BLaER1 (cell line): ENCODE measurements around the gene ESX1.

Experiments used
- H3K27ac ChIP-seq: shearing (Covaris generic); formaldehyde crosslinking; 2 replicates; pipeline ENCODE4 v1.8.1; 2022
- H3K27me3 ChIP-seq: shearing (Covaris generic); formaldehyde crosslinking; 2 replicates; pipeline ENCODE4 v1.8.1; 2022
- H3K36me3 ChIP-seq: shearing (Covaris generic); formaldehyde crosslinking; 2 replicates; pipeline ENCODE4 v1.8.1; 2022
- H3K4me1 ChIP-seq: shearing (Covaris generic); formaldehyde crosslinking; 2 replicates; pipeline ENCODE4 v1.8.1; 2022
- H3K4me2 ChIP-seq: shearing (Covaris generic); formaldehyde crosslinking; 2 replicates; pipeline ENCODE4 v1.8.1; 2022
- H3K4me3 ChIP-seq: shearing (Covaris generic); formaldehyde crosslinking; 2 replicates; pipeline ENCODE4 v1.8.1; 2022
- H3K9ac ChIP-seq: shearing (Covaris generic); formaldehyde crosslinking; 2 replicates; pipeline ENCODE4 v1.8.1; 2022
- H3K9me3 ChIP-seq: shearing (Covaris generic); formaldehyde crosslinking; 2 replicates; pipeline ENCODE4 v1.8.1; 2022
- H4K20me1 ChIP-seq: shearing (Covaris generic); formaldehyde crosslinking; 2 replicates; pipeline ENCODE4 v1.8.1; 2022
- Cebpa-rat ChIP-seq: shearing (Covaris generic); IDR thresholded peaks from 2 replicates; pipeline ENCODE4 v1.8.1; 2022

ESX1 gene

DNA sequence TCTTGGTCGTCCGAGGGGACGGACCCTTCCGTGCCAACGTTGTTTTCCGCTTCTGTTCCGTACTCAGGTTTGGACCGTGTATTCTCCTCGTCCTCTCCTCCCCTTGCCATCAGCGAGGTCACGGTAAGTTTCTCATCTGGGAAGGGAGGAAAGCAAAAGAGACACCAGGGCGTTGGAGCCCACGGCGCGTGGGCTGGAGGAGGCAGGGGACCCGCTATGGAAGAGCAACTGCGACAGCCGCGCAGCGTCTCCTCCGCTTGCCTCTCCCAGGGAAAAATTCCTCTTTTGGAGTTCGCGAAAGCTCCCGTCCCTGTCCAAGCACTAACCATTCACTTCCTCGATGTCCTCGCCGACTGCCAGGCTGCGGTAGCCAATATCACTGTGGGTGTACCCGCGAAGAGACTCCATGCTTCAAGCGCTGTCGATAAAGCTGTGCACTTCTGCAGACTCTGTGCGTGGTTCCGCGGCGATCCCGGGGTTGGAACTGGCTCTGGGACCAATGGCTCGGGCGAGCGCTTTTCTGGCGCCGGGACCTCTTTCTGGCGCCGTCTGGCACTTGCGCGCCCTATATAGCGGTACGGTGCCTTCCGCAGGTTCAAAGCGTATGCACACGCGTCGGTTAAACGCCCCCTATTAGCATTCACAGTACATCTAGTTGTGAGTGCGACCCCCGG lies at the start of gene ESX1:
Gene ESX1, minus strand, starts transcription at position 492 of the 674 bp plus-strand sequence. Its CDS starts 84 bp downstream, at position 408.
- H3K4me1 ChIP-seq, result no peaks in the 10 kb centered on the region
- peaks cover 26% of the 10 kb centered on the region for H3K9me3 ChIP-seq
- no peak within 1 kb of the TSS for H3K27ac ChIP-seq
- no peak for TF ChIP-seq Cebpa-rat
- H4K20me1 ChIP-seq, result no peaks in the 10 kb centered on the region
- no peak within 1 kb of the TSS for H3K9ac ChIP-seq
- peaks cover 36% of the 10 kb centered on the region for H3K27me3 ChIP-seq
- H3K36me3 ChIP-seq, result no peaks in the 10 kb centered on the region
- no peak within 1 kb of the TSS for H3K4me2 ChIP-seq
- peak within 1 kb of the TSS; percentile 46 for H3K4me3 ChIP-seq

DNA sequence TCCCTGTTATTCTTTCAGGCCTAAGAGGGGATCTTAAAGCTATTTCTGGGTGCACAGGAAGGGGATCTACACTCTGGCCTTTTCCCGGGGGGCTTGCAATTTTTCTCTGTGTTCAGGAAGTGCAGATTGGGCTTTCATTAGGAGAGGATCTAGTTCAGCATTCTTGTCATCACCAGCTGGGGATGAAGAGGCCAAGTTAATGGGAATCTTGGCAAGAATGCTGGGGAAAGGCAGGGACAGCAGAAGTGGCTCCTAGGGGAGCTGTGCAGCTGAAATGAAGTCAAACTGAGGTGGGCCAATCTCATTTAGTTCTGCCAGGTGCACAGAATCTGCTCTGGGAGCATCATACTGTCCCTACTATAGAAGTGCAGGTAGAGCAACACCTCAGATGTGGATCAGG lies 40.9 kb upstream of the ESX1 start:
- Histone ChIP-seq H3K36me3 (no peaks in the 10 kb centered on the region), H3K9ac (no peak overlapping the region), H3K4me1 (peaks cover 5% of the 10 kb centered on the region), H4K20me1 (no peaks in the 10 kb centered on the region), H3K4me3 (no peak overlapping the region), H3K9me3 (no peaks in the 10 kb centered on the region), H3K27me3 (no peaks in the 10 kb centered on the region), H3K4me2 (peak overlapping the region; percentile 18; the same call in 1 of the 2 replicates), H3K27ac (no peak overlapping the region)
- TF ChIP-seq Cebpa-rat, result no peak

DNA sequence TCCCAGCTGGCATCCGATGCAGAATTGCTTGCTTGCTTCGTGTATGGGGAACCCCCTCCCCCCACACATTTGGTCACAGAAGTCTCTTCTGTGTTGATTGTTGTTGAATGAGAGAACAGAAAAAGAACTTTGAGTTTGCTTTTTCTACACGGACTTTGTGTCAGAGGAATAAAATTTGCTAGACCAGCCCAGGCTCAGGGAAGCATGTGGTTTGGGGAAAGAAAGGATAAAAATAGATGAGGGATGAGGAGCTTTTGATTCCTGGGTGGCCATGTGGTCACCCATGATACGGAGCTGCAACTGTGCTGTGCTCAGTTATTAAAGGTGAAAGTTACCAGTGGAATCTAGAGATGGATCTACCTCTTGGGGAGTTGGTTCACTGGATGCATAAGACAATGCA lies 34.2 kb upstream of the ESX1 start:
- Histone ChIP-seq H3K4me2 (no peak overlapping the region), H3K4me1 (no peaks in the 10 kb centered on the region), H3K36me3 (no peaks in the 10 kb centered on the region), H3K9ac (no peak overlapping the region), H3K27ac (no peak overlapping the region), H4K20me1 (no peaks in the 10 kb centered on the region), H3K27me3 (no peaks in the 10 kb centered on the region), H3K9me3 (no peaks in the 10 kb centered on the region), H3K4me3 (no peak overlapping the region)
- TF ChIP-seq Cebpa-rat, result no peak

DNA sequence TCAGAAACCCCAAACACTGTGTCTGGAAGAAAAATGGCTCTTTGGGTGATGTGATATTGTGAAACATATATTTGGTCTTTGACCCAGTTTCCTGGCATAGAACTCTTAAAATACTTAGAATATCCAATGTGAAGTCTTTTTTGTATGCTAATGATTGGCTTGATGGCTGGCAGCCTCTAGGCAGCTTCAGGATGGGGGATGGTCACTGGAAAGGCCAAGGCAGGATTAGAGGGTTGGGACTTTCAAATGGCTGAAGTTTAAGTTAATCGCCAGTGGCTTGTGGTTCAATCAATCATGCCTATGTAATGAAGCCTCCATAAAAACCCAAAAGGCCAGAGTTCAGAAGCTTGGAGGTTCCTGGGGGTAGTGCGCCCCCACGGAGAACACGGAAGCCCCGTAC lies 33.5 kb upstream of the ESX1 start:
- no peak overlapping the region for H3K9ac ChIP-seq
- H4K20me1 ChIP-seq, result no peaks in the 10 kb centered on the region
- no peak overlapping the region for H3K4me3 ChIP-seq
- H3K27me3 ChIP-seq, result no peaks in the 10 kb centered on the region
- TF ChIP-seq Cebpa-rat, result no peak
- H3K4me1 ChIP-seq, result no peaks in the 10 kb centered on the region
- H3K4me2 ChIP-seq, result no peak overlapping the region
- no peak overlapping the region for H3K27ac ChIP-seq
- H3K9me3 ChIP-seq, result no peaks in the 10 kb centered on the region
- no peaks in the 10 kb centered on the region for H3K36me3 ChIP-seq

DNA sequence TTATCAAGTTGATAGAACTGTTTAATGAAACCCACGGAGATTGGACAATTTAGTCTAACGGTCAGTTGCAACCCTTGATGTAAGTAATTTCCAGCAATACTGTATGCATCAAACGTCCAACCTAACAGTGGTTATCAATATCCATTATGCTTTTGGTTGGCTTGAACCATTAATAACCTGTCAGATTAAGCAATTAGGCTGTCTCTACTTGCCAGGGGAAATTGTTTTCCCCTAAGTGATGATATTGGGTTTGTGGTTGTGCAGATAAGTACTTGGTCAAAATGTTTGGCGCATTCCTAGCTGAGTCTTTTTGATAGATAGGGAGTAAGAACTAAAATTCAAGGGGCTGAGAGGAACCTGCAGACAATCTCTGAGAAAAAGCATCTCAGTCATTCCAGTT lies 30.5 kb upstream of the ESX1 start:
- Histone ChIP-seq H3K9me3 (no peaks in the 10 kb centered on the region), H3K36me3 (no peaks in the 10 kb centered on the region), H4K20me1 (no peaks in the 10 kb centered on the region), H3K27ac (no peak overlapping the region), H3K27me3 (no peaks in the 10 kb centered on the region), H3K4me2 (no peak overlapping the region), H3K4me1 (no peaks in the 10 kb centered on the region), H3K4me3 (no peak overlapping the region), H3K9ac (no peak overlapping the region)
- TF ChIP-seq Cebpa-rat, result no peak

DNA sequence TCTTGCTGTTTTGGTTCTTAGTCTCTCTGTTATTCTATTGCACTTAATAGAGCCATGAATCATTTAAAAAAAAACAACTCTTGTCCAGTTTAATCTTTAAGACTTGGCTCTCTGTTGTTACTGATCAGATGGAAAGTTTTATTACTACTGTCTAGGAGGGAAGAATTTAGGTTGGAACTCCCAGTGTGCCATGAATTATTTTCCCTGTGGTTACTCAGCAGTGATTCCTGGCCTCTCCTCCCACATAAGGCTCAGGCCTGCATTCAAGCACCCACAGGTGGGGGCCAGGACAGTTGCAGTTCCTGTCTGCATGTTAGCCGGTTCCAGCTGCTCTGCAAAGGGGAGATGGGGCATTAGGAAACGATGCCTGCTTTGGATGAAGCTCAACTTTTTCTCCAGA lies 29.8 kb upstream of the ESX1 start:
- H3K36me3 ChIP-seq, result no peaks in the 10 kb centered on the region
- no peaks in the 10 kb centered on the region for H3K4me1 ChIP-seq
- no peak overlapping the region for H3K4me2 ChIP-seq
- no peak for TF ChIP-seq Cebpa-rat
- no peak overlapping the region for H3K27ac ChIP-seq
- H3K9me3 ChIP-seq, result no peaks in the 10 kb centered on the region
- H3K27me3 ChIP-seq, result no peaks in the 10 kb centered on the region
- no peaks in the 10 kb centered on the region for H4K20me1 ChIP-seq
- H3K9ac ChIP-seq, result no peak overlapping the region
- H3K4me3 ChIP-seq, result no peak overlapping the region

DNA sequence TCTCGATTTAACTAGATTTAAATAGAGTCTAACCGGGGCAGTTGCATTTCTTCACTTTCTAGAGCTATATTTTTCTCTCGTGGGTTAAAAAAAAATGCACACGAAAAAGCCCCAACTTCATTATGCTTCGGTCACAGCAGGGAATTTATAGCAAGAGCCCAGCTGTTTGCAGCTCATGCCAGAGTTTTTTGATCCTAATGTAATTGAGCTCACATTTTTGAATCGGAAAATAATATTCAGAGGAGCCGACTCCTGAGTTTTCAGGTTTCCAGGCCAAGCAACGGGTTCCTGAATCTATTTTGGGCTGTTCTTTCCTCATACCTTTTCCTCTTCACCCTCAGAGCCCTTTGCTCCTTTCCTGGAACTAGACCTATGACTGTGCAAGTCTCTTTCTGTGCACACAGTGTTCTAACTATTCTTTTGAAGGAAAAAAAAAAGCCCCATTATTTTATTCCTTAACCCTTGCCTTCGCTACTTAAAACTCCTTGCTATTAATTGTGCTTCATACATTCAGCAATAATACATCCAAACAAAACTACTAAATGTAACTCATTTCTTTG lies 27.5 kb upstream of the ESX1 start:
- Histone ChIP-seq H3K27ac (no peak overlapping the region), H3K9ac (no peak overlapping the region), H3K27me3 (no peaks in the 10 kb centered on the region), H3K4me1 (no peaks in the 10 kb centered on the region), H4K20me1 (no peaks in the 10 kb centered on the region), H3K4me3 (no peak overlapping the region), H3K9me3 (no peaks in the 10 kb centered on the region), H3K4me2 (no peak overlapping the region), H3K36me3 (no peaks in the 10 kb centered on the region)
- TF ChIP-seq Cebpa-rat, result no peak

DNA sequence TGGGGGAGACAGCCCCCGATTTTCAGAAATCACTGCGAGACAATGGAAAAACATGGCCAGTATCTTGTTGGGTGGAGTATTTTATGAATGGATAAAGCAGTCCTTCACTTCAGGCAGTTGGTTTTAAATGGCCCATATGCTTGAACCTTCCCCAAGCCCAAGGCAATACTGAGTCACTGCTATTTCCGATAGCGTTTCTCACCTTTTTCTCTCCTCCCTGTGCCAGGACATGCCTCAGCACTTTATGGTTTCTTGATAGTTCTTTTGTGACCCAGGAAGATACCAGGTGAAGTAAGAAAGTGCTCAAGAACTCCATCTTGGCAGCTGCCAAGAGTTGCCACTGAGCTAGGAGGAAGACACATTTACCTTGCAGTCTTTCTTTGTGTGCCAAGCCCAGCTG lies 26.8 kb upstream of the ESX1 start:
- H3K4me3 ChIP-seq, result no peak overlapping the region
- no peak overlapping the region for H3K27ac ChIP-seq
- no peaks in the 10 kb centered on the region for H3K9me3 ChIP-seq
- H4K20me1 ChIP-seq, result no peaks in the 10 kb centered on the region
- H3K36me3 ChIP-seq, result no peaks in the 10 kb centered on the region
- no peaks in the 10 kb centered on the region for H3K4me1 ChIP-seq
- no peaks in the 10 kb centered on the region for H3K27me3 ChIP-seq
- no peak overlapping the region for H3K4me2 ChIP-seq
- TF ChIP-seq Cebpa-rat, result no peak
- no peak overlapping the region for H3K9ac ChIP-seq

DNA sequence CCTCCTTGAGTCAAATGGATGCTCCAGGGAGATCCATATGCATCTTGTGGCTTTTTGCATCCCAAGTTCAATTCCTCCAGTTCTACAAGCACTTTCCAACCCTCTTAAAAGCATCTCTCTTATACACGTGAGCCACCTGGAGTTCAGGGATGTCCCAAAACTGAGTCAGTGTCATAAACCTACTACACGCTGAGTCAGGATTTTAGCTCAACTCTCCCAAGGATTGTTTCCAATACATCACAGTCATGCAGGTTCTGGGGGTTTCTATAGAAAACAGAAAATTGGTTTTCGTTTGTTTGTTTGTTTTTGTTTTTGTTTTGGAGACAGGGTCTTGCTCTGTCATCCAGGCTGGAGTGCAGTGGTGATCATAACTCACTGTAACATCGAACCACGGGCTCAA lies 25.9 kb upstream of the ESX1 start:
- Histone ChIP-seq H4K20me1 (no peaks in the 10 kb centered on the region), H3K36me3 (no peaks in the 10 kb centered on the region), H3K9ac (no peak overlapping the region), H3K27me3 (no peaks in the 10 kb centered on the region), H3K9me3 (no peaks in the 10 kb centered on the region), H3K4me2 (no peak overlapping the region), H3K4me3 (no peak overlapping the region), H3K27ac (no peak overlapping the region), H3K4me1 (no peaks in the 10 kb centered on the region)
- TF ChIP-seq Cebpa-rat, result no peak

DNA sequence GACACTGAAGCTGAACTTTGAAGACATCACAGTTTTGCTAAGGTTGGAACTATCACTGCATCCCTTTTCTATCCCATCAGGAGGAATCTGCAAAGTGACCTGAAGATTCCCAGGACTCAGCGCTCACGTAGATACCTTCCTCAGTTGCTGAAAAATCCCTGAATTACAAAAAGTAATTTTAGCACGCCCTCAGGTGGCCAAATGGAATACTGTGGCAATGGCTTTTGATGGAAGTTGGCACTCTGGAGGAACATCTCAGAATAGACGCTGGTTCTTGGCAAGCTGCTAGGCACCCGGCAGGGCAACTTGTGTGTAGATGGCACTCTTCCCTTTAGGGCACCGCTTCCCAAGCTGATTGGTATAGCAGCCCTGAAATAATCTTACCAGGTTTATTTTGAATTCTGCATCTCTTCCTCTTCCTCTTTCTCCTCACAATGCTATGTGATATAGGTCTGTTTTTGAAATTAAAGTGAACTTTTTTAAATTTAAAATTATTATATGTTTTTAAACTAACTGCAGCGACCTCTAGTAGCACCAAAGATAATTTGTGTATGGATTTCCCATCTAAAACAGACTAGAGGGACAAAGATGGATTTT lies 16.3 kb upstream of the ESX1 start:
- H3K4me3 ChIP-seq, result no peak overlapping the region
- H3K4me2 ChIP-seq, result no peak overlapping the region

More for the DNA sequence above, 16.3 kb upstream of the ESX1 start:
- H3K9ac ChIP-seq, result no peak overlapping the region
- no peaks in the 10 kb centered on the region for H3K36me3 ChIP-seq
- TF ChIP-seq Cebpa-rat, result no peak
- H3K4me1 ChIP-seq, result no peaks in the 10 kb centered on the region
- H3K9me3 ChIP-seq, result no peaks in the 10 kb centered on the region
- no peaks in the 10 kb centered on the region for H4K20me1 ChIP-seq
- no peak overlapping the region for H3K27ac ChIP-seq
- no peaks in the 10 kb centered on the region for H3K27me3 ChIP-seq
